ENCODE data around the gene PDE7B.

DNA sequence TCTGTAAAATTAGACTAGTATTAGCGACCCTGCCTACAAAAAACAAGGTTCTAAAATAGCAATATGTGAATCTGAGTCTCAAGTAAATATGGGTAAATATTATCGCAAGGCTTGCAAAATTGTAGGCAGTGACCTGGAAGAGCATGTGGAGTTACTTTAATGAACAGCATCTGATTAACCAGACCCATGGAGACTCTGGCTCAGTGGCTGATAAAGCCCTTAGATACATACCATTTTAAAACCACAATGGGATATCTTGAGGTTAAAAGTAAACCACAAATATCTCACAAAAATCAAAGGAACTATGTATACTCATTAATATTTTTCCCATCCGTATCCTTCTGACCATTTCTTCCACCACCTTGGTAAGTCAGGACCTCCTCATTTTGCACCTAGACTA, 211.6 kb downstream of the PDE7B start:
- TF ChIP-seq, protein P1, sequence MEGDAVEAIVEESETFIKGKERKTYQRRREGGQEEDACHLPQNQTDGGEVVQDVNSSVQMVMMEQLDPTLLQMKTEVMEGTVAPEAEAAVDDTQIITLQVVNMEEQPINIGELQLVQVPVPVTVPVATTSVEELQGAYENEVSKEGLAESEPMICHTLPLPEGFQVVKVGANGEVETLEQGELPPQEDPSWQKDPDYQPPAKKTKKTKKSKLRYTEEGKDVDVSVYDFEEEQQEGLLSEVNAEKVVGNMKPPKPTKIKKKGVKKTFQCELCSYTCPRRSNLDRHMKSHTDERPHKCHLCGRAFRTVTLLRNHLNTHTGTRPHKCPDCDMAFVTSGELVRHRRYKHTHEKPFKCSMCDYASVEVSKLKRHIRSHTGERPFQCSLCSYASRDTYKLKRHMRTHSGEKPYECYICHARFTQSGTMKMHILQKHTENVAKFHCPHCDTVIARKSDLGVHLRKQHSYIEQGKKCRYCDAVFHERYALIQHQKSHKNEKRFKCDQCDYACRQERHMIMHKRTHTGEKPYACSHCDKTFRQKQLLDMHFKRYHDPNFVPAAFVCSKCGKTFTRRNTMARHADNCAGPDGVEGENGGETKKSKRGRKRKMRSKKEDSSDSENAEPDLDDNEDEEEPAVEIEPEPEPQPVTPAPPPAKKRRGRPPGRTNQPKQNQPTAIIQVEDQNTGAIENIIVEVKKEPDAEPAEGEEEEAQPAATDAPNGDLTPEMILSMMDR (conservative IDR thresholded peaks at IDR 0.05; ENCODE audit: low read depth, low read length), result no peak
- no peak for TF ChIP-seq EZH2 (IDR thresholded peaks at IDR 0.05; ENCODE audit: borderline replicate concordance, low read depth, low read length, poor library complexity, severe bottlenecking)

Measured in A673 (cell line).